ENCODE measurements around the gene SPDEF.

The SPDEF gene

GRCh38 chr6:34509782-34510181 lies 46.3 kb downstream of the SPDEF start:
- no peak for DNase-seq
- in situ Hi-C loops (cut with MboI; ENCODE audit: low pct_unique_long_range_greater_than_20kb, low sequenced_read_pairs), result no loop called here

- DNase-seq, result no peak
- in situ Hi-C loops (cut with MboI; ENCODE audit: low pct_unique_long_range_greater_than_20kb, low sequenced_read_pairs), result no loop called here
Measured at GRCh38 chr6:34508425-34508824, 47.7 kb downstream of the SPDEF start.

DNA sequence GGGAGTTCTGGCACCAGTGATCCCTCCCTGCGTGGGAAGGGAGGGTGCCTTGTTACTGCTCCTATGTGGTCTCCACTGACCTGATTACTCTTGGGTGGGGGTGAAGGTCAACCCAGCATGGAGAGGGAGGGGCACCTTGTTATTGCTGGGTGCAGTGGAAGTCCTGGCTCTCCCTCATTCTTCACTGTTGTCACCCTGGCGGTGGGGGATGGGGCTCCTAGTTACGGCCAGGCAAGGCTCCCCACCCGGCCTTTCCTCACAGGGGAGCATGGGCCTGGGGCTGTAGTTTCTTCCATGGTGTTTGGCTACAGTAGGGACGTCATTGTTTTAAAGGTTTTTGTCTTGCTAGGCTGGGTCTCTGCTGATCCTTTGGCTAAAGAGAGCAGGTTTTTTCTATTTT lies 49.4 kb downstream of the SPDEF start:
- no peak for DNase-seq
- in situ Hi-C loops (cut with MboI; ENCODE audit: low pct_unique_long_range_greater_than_20kb, low sequenced_read_pairs), result no loop called here

DNA sequence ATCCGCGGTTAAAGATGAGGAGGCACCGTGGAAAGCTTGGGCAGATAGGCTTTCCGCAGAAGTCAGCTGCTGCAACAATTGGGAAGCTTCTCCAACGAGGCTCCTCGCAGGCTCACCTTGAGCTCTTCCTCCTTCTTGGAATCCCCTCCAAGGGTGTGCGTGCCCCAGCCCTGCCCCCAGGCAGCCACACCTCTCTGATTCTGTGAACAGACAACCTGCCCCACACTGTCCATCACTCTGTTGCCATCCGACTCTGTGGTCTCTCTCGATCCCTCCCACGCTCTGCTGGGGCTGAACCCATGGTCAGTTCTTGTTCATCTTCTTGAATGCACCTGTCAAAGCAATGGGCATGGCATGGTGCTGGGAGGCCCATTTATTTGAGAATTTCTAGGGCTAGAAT lies 58.7 kb downstream of the SPDEF start:
- in situ Hi-C loops (cut with MboI; ENCODE audit: low pct_unique_long_range_greater_than_20kb, low sequenced_read_pairs), result no loop called here

DNA sequence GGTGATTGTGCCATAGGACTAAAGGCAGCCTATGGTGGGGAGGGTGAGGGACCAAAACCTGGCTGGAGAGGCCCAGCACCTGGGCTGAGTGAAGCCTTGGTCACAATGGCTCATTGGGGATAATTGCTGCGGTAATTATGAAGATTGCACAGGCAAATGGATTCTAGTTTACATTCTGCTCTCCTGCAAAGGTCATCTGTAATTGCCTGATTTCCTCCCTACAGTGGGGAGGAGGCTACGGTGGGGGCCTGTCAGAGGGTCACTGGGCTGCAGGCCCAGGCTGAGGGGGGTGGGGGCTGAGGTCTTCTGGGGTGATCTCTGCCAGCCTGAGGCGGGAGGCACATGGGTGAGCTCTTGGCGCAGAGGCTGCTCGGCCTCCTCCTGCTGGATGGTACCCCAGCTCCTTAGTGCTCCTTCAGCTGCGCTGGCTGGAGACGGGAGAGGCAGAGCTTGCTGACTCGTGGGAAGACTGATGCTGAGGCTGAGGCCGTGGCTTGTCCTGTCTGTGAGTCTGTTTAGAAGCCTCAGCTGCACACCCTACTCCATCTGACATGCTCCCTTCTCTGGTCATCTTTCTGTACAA lies 59.9 kb downstream of the SPDEF start:
- in situ Hi-C loops (cut with MboI; ENCODE audit: low pct_unique_long_range_greater_than_20kb, low sequenced_read_pairs), result no loop called here
- DNase-seq, result no peak

More for the DNA sequence above, 58.7 kb downstream of the SPDEF start:
- DNase-seq, result no peak

DNA sequence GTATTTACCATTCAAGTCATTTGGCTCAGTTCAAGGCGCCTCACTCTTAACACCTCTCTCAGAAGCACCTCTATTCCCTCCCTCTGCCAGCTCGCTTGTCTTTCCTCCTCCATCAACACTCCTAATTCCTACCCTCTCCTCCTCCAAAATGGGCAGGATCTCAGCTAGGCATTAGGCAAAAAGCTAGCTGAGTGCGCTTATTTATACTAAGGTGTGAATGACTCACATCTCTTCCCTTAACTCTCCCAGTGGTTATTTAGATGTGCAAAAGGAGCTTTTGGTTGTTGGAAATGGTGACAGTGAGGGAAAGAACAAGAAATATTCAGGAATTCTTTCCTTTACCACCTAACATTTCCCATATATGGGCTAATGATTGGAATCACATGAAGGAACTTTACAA lies 61.2 kb downstream of the SPDEF start:
- in situ Hi-C loops (cut with MboI; ENCODE audit: low pct_unique_long_range_greater_than_20kb, low sequenced_read_pairs), result no loop called here
- no peak for DNase-seq

GRCh38 chr6:34493344-34493743 lies 62.8 kb downstream of the SPDEF start:
- DNase-seq, result no peak
- in situ Hi-C loops (cut with MboI; ENCODE audit: low pct_unique_long_range_greater_than_20kb, low sequenced_read_pairs), result no loop called here

DNA sequence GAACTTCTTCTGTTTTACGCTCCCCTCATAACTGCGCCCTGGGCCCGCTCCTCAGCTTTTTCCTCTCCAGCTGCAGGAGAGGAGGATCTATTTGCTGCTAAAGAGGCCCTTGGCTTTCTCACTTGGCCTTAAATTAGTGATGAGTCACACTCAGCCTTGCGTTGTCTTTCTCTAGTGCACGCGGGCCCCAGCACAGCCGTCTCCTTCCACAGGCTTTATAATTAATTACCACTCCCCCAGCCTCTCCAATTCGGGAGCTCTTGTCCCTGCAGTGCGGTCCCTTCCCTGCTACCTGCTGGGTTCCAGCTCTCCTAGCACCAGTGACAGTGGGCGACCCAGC lies 65.1 kb downstream of the SPDEF start:
- in situ Hi-C loops (cut with MboI; ENCODE audit: low pct_unique_long_range_greater_than_20kb, low sequenced_read_pairs), result no loop called here
- DNase-seq, result peak; percentile 29

- in situ Hi-C loops (cut with MboI; ENCODE audit: low pct_unique_long_range_greater_than_20kb, low sequenced_read_pairs), result no loop called here
- DNase-seq, result no peak
Measured at GRCh38 chr6:34490390-34491090, 65.6 kb downstream of the SPDEF start.

GRCh38 chr6:34489207-34489805 lies 66.8 kb downstream of the SPDEF start:
- DNase-seq, result no peak
- in situ Hi-C loops (cut with MboI; ENCODE audit: low pct_unique_long_range_greater_than_20kb, low sequenced_read_pairs), result no loop called here

Measured in KBM-7 (cell line).